Measurements from ENCODE around the gene CALY.

- TF ChIP-seq CTCF (IDR thresholded peaks at IDR 0.05) (no peak), JUN (IDR thresholded peaks at IDR 0.05) (no peak), NPAS2 (CRISPR knock-in tag; IDR thresholded peaks at IDR 0.05; ENCODE audit: borderline replicate concordance) (no peak), KDM5A (IDR thresholded peaks at IDR 0.05) (no peak), POLR2A (IDR thresholded peaks at IDR 0.05; ENCODE audit: low read length) (no peak), ESRRA (IDR thresholded peaks at IDR 0.05; ENCODE audit: borderline replicate concordance, low read length) (no peak), PHF8 (IDR thresholded peaks at IDR 0.05; ENCODE audit: borderline replicate concordance, low read depth) (no peak), RFX5 (IDR thresholded peaks at IDR 0.05) (no peak), ATOH8 (CRISPR knock-in tag; IDR thresholded peaks at IDR 0.05; ENCODE audit: low read depth) (no peak), MAX (IDR thresholded peaks at IDR 0.05) (no peak), REST (IDR thresholded peaks at IDR 0.05) (no peak)
Measured at GRCh38 chr10:133384071-133384470, 47.4 kb upstream of the CALY start.
